ENCODE measurements around the gene AUH. TPM values are rescaled to one million over a fixed set of nuclear protein-coding genes. Genes with fewer than 3 reads are reported as not detected.

Gene AUH
- total and polyA plus RNA-seq, 10 of the 15 experiments (the other 5 are each of a cell fraction or from before 2014, with no cell fraction given), result 1.7 to 7.3 (median 4.6) TPM

DNA sequence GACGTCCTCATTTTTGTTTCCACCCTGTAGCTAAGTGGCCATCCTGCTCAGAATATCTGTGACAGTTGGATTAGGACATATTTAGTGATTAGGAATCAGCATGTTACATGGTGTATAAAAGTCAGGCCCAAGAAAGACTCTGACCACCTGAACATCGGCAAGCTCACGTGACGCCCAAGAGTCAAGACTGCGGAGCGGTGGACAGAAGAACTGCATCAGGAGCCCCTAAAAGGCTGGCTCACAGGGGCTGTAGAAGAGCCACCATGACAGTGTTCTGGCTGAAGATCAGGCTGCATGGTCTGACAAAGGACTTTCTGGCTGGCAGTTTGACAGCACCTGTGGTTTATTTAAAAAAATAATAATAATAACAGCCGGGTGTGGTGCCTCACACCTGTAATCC is 185.3 kb downstream of the AUH start:
- H3K9me3 ChIP-seq (replicated peaks; ENCODE audit: control insufficient read depth, insufficient read depth, low read length), result no peaks in the 10 kb centered on the region; the same call in 2 of the 3 replicates
- DNase-seq (ENCODE audit: low read depth, low spot score) (no peak), FAIRE-seq (no peak), ATAC-seq (no peak)
- BruUV-seq (replicated peaks), result no TSS peak
- intact Hi-C loops (cut with micrococcal nuclease; ENCODE audit: unreplicated experiment) (no loop called here), in situ Hi-C loops (cut with MboI) (no loop called here)
- POLR2A ChIA-PET, result no interaction called here
- H2AFZ ChIP-seq (ENCODE audit: control insufficient read depth, low read depth, low read length), result no peak overlapping the region
- H3K79me2 ChIP-seq (ENCODE audit: control insufficient read depth, insufficient read depth, low read length), result no peaks in the 10 kb centered on the region
- H3K4me1 ChIP-seq (ENCODE audit: control insufficient read depth, insufficient read depth, low read length), result no peaks in the 10 kb centered on the region
- H3K36me3 ChIP-seq (ENCODE audit: control insufficient read depth in 2 of 2, insufficient read depth in 2 of 2, low read length in 1 of 2), result no peaks in the 10 kb centered on the region
- RAD21 ChIA-PET (ENCODE audit: unreplicated experiment), result no interaction called here
- H3K9ac ChIP-seq (ENCODE audit: control insufficient read depth, insufficient read depth, low read length), result no peak overlapping the region
- CTCF ChIA-PET, result no interaction called here
- SMC1A ChIA-PET (ENCODE audit: uncharacterized antibody, unreplicated experiment), result no interaction called here
- H3K27ac ChIP-seq (ENCODE audit: control insufficient read depth, insufficient read depth), result no peak overlapping the region
- no peak overlapping the region for H3K4me3 ChIP-seq
- H3K27me3 ChIP-seq (replicated peaks in 1 of 2; ENCODE audit: control insufficient read depth in 2 of 2, insufficient read depth in 2 of 2, low read length in 1 of 2), result no peaks in the 10 kb centered on the region; a peak in 3 of 4 replicates
- H4K20me1 ChIP-seq (ENCODE audit: control insufficient read depth, insufficient read depth), result no peaks in the 10 kb centered on the region
- TF ChIP-seq NR2C1 (IDR thresholded peaks at IDR 0.05) (no peak), STAT3 (IDR thresholded peaks at IDR 0.05; ENCODE audit: low read depth, low read length) (no peak), SPI1 (IDR thresholded peaks at IDR 0.05; ENCODE audit: borderline replicate concordance, insufficient read depth, low read depth, low read length) (no peak)
- WGBS (ENCODE audit: insufficient coverage, insufficient replicate concordance, low lambda C conversion rate, missing lambda C conversion rate), result 82% methylated on average over 7 of the region's 7 CpGs
- H3K4me2 ChIP-seq (ENCODE audit: control insufficient read depth, insufficient read depth), result no peak overlapping the region

- ChIA-PET CTCF (interaction anchor here (1.6 kb wide), 1 partner anchor 18 kb away, joined by 5 read pairs; no protein-coding TSS in a partner anchor), SMC1A (ENCODE audit: uncharacterized antibody, unreplicated experiment) (interaction anchor here (0.9 to 1.6 kb wide), 3 partner anchors 9 to 33 kb away, joined by 3 to 7 read pairs (median 6); no protein-coding TSS in a partner anchor), RAD21 (ENCODE audit: unreplicated experiment) (no interaction called here), POLR2A (interaction anchor here (0.6 to 0.9 kb wide), 2 partner anchors 16 to 461 kb away, joined by 4 to 6 read pairs; no protein-coding TSS in a partner anchor)
- no peaks in the 10 kb centered on the region for H3K4me1 ChIP-seq (ENCODE audit: control insufficient read depth, insufficient read depth, low read length)
- ATAC-seq (no peak), DNase-seq (ENCODE audit: low read depth, low spot score) (no peak), FAIRE-seq (no peak)
- BruUV-seq (replicated peaks), result no TSS peak
- no peak overlapping the region for H3K27ac ChIP-seq (ENCODE audit: control insufficient read depth, insufficient read depth)
- intact Hi-C loops (cut with micrococcal nuclease; ENCODE audit: unreplicated experiment) (no loop called here), in situ Hi-C loops (cut with MboI) (no loop called here)
- under 1% methylated on average over 6 of the region's 6 CpGs for WGBS (ENCODE audit: insufficient coverage, insufficient replicate concordance, low lambda C conversion rate, missing lambda C conversion rate)
- no peak overlapping the region for H3K4me3 ChIP-seq
- H3K9ac ChIP-seq (ENCODE audit: control insufficient read depth, insufficient read depth, low read length), result no peak overlapping the region
- no peak overlapping the region for H2AFZ ChIP-seq (ENCODE audit: control insufficient read depth, low read depth, low read length)
- no peak overlapping the region for H3K4me2 ChIP-seq (ENCODE audit: control insufficient read depth, insufficient read depth)
- H3K9me3 ChIP-seq (replicated peaks; ENCODE audit: control insufficient read depth, insufficient read depth, low read length), result peaks cover 4% of the 10 kb centered on the region; the same call in 2 of the 3 replicates
- no peaks in the 10 kb centered on the region for H4K20me1 ChIP-seq (ENCODE audit: control insufficient read depth, insufficient read depth)
- H3K27me3 ChIP-seq (replicated peaks in 1 of 2; ENCODE audit: control insufficient read depth in 2 of 2, insufficient read depth in 2 of 2, low read length in 1 of 2), result no peaks in the 10 kb centered on the region; a peak in 3 of 4 replicates
- no peaks in the 10 kb centered on the region for H3K36me3 ChIP-seq (ENCODE audit: control insufficient read depth in 2 of 2, insufficient read depth in 2 of 2, low read length in 1 of 2)
- no peaks in the 10 kb centered on the region for H3K79me2 ChIP-seq (ENCODE audit: control insufficient read depth, insufficient read depth, low read length)
- TF ChIP-seq RUNX3 (IDR thresholded peaks at IDR 0.05; ENCODE audit: low read length), result peak; percentile 49
- TF ChIP-seq, protein P1, sequence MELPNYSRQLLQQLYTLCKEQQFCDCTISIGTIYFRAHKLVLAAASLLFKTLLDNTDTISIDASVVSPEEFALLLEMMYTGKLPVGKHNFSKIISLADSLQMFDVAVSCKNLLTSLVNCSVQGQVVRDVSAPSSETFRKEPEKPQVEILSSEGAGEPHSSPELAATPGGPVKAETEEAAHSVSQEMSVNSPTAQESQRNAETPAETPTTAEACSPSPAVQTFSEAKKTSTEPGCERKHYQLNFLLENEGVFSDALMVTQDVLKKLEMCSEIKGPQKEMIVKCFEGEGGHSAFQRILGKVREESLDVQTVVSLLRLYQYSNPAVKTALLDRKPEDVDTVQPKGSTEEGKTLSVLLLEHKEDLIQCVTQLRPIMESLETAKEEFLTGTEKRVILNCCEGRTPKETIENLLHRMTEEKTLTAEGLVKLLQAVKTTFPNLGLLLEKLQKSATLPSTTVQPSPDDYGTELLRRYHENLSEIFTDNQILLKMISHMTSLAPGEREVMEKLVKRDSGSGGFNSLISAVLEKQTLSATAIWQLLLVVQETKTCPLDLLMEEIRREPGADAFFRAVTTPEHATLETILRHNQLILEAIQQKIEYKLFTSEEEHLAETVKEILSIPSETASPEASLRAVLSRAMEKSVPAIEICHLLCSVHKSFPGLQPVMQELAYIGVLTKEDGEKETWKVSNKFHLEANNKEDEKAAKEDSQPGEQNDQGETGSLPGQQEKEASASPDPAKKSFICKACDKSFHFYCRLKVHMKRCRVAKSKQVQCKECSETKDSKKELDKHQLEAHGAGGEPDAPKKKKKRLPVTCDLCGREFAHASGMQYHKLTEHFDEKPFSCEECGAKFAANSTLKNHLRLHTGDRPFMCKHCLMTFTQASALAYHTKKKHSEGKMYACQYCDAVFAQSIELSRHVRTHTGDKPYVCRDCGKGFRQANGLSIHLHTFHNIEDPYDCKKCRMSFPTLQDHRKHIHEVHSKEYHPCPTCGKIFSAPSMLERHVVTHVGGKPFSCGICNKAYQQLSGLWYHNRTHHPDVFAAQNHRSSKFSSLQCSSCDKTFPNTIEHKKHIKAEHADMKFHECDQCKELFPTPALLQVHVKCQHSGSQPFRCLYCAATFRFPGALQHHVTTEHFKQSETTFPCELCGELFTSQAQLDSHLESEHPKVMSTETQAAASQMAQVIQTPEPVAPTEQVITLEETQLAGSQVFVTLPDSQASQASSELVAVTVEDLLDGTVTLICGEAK (IDR thresholded peaks at IDR 0.05; ENCODE audit: borderline replicate concordance), result no peak
- 0 out of 4 replicates have a peak, but pooled peaks of 1 of the 2 experiments have one; percentile 35 for TF ChIP-seq SRF (IDR thresholded peaks at IDR 0.05; ENCODE audit: low read depth in 2 of 2, low read length in 2 of 2)
- TF ChIP-seq GABPA (IDR thresholded peaks at IDR 0.05; ENCODE audit: low read depth), result no peak
- no peak for TF ChIP-seq CEBPB (IDR thresholded peaks at IDR 0.05; ENCODE audit: borderline replicate concordance in 1 of 2, low read depth in 2 of 2, low read length in 2 of 2)
- no peak for TF ChIP-seq RAD21 (IDR thresholded peaks at IDR 0.05; ENCODE audit: insufficient read depth, low read depth, low read length)
- TF ChIP-seq KDM1A (IDR thresholded peaks at IDR 0.05; ENCODE audit: borderline replicate concordance), result no peak
- TF ChIP-seq, protein P2, sequence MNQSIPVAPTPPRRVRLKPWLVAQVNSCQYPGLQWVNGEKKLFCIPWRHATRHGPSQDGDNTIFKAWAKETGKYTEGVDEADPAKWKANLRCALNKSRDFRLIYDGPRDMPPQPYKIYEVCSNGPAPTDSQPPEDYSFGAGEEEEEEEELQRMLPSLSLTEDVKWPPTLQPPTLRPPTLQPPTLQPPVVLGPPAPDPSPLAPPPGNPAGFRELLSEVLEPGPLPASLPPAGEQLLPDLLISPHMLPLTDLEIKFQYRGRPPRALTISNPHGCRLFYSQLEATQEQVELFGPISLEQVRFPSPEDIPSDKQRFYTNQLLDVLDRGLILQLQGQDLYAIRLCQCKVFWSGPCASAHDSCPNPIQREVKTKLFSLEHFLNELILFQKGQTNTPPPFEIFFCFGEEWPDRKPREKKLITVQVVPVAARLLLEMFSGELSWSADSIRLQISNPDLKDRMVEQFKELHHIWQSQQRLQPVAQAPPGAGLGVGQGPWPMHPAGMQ (IDR thresholded peaks at IDR 0.05; ENCODE audit: borderline replicate concordance), result no peak
- no peak for TF ChIP-seq ZNF217 (IDR thresholded peaks at IDR 0.05)
- TF ChIP-seq YBX1 (IDR thresholded peaks at IDR 0.05), result no peak
- no peak for TF ChIP-seq SMARCA5 (IDR thresholded peaks at IDR 0.05)
Measured at GRCh38 chr9:91174772-91175171, 186.9 kb downstream of the AUH start.
